Tibial nerve (tissue), 4 donors: Measurements from ENCODE around the gene TBC1D3B. TPM values are rescaled to one million over a fixed set of nuclear protein-coding genes. Genes with fewer than 3 reads are reported as not detected.
"Not testable (repeated sequence)": the region's sequence is repeated elsewhere in the genome, so short reads cannot be mapped to it uniquely, and the experiment has no call there.

Experiments used
- DNase-seq, 2 donors: peaks; one replicate each; pipeline ENCODE4 v3.0.0-alpha.2; 2019; ENCODE audit warnings: low spot score in 2 of 2
- H3K27ac ChIP-seq, 4 donors: fragments of 200-600 bp; sonication (generic) in 3 of 4; one replicate each; pipeline ENCODE4 v1.5.1; 2017 to 2019; ENCODE audit warnings: mild to moderate bottlenecking in 1 of 4
- H3K27me3 ChIP-seq, 2 donors: fragments of 200-600 bp; sonication (generic) in 1 of 2; one replicate each; pipeline versions ENCODE4 v1.5.1 to v1.6.0; 2017 to 2019
- H3K36me3 ChIP-seq, 3 donors: fragments of 200-600 bp; sonication (generic); one replicate each; pipeline ENCODE4 v1.5.1; 2018 to 2019
- H3K4me1 ChIP-seq, 4 donors: fragments of 200-600 bp; sonication (generic) in 3 of 4; one replicate each; pipeline ENCODE4 v1.5.1; 2017 to 2019
- H3K4me3 ChIP-seq, 4 donors: fragments of 200-600 bp; sonication (generic) in 3 of 4; one replicate each; pipeline ENCODE4 v1.5.1; 2017 to 2019; ENCODE audit warnings: mild to moderate bottlenecking in 1 of 4, moderate library complexity in 1 of 4
- H3K9me3 ChIP-seq, 4 donors: fragments of 200-600 bp; sonication (generic) in 3 of 4; one replicate each; pipeline ENCODE4 v1.5.1; 2017 to 2019
- CTCF ChIP-seq, 5 experiments: fragments of 200-600 bp in 3 of 5; fragments of 450-650 bp in 2 of 5; sonication (generic) in 3 of 5; IDR thresholded peaks; one replicate each; pipeline ENCODE4 v1.5.1; 2016 to 2019; ENCODE audit warnings: antibody characterized with exemption in 5 of 5, mild to moderate bottlenecking in 3 of 5, moderate library complexity in 2 of 5
- EP300 ChIP-seq, 2 donors: sonication (generic); formaldehyde crosslinking; IDR thresholded peaks; one replicate each; pipeline ENCODE4 v1.6.1; 2017; ENCODE audit warnings: antibody characterized with exemption in 2 of 2, mild to moderate bottlenecking in 1 of 2
- POLR2A ChIP-seq, 2 donors: fragments of 450-650 bp; IDR thresholded peaks; one replicate each; pipeline ENCODE4 v1.6.1; 2017; ENCODE audit warnings: antibody characterized with exemption in 2 of 2, mild to moderate bottlenecking in 2 of 2, moderate library complexity in 2 of 2
- whole genome bisulfite sequencing, 2 donors: methylation state at CpG; one replicate each; pipeline ENCODE4 v1.1.5; 2018; 5-methylcytosine and 5-hydroxymethylcytosine counted together
- total RNA-seq, 4 donors: library from RNA; depleted of rRNA; stranded (reverse); fragments of >200 nt; gene quantifications; one replicate each; pipeline ENCODE4 v1.1.0, GENCODE V29; 2016

The TBC1D3B gene
- total RNA-seq, 4 donors from 2014 or later: 1.0 to 4.5 TPM; not detected in 2

DNA sequence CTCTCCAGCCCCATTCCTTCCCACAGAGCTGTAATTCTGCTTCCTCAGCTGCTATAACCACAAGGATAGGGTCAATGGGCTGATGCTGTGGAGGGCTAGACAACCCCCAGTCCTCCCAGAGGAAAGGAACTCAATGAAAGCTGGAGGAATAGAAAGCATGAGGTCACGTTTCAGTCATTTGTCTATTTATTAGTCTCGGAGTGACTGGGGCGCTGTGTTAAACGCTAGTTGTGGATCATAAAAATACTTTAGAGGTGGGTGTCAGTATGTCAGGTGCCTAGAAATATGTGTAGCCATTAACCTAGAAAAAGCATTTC, 20.9 kb upstream of the TBC1D3B start:
- 15 to 16% methylated on average over 4 of the region's 4 CpGs for WGBS, 2 donors
- Histone ChIP-seq H3K4me3 (no peak overlapping the region), H3K4me1 (no peaks in the 10 kb centered on the region), H3K9me3 (no peaks in the 10 kb centered on the region), H3K27ac (no peak overlapping the region), H3K36me3 (no peaks in the 10 kb centered on the region), H3K27me3 (no peaks in the 10 kb centered on the region)
- no peak for DNase-seq
- TF ChIP-seq EP300 (IDR thresholded peaks at IDR 0.05): no peak
- TF ChIP-seq POLR2A (IDR thresholded peaks at IDR 0.05): no peak
- TF ChIP-seq CTCF (IDR thresholded peaks at IDR 0.05): no peak

GRCh38 chr17:36196131-36196486, 19.7 kb upstream of the TBC1D3B start:
- TF ChIP-seq CTCF (IDR thresholded peaks at IDR 0.05) (no peak), EP300 (IDR thresholded peaks at IDR 0.05) (no peak), POLR2A (IDR thresholded peaks at IDR 0.05) (no peak)
- Histone ChIP-seq H3K4me1 (no peaks in the 10 kb centered on the region), H3K4me3 (no peak overlapping the region)

GRCh38 chr17:36195434-36196130, 19.1 kb upstream of the TBC1D3B start:
- no peak for DNase-seq
- no peaks in the 10 kb centered on the region for H3K9me3 ChIP-seq
- no peak overlapping the region for H3K4me3 ChIP-seq
- no peaks in the 10 kb centered on the region for H3K36me3 ChIP-seq
- no peak for TF ChIP-seq CTCF (IDR thresholded peaks at IDR 0.05)
- TF ChIP-seq EP300 (IDR thresholded peaks at IDR 0.05): no peak
- H3K27ac ChIP-seq: no peak overlapping the region
- H3K27me3 ChIP-seq: no peaks in the 10 kb centered on the region
- no peaks in the 10 kb centered on the region for H3K4me1 ChIP-seq
- WGBS, 2 donors: 59 to 66% methylated on average over 10 of the region's 10 CpGs

More at GRCh38 chr17:36196131-36196486, 19.7 kb upstream of the TBC1D3B start:
- DNase-seq: no peak
- WGBS, 2 donors: 55 to 60% methylated on average over 3 of the region's 3 CpGs
- Histone ChIP-seq H3K27me3 (no peaks in the 10 kb centered on the region), H3K36me3 (no peaks in the 10 kb centered on the region), H3K27ac (no peak overlapping the region), H3K9me3 (no peaks in the 10 kb centered on the region)

- DNase-seq, H3K9me3 ChIP-seq: not testable (repeated sequence)
- 71 to 80% methylated on average over 6 to 10 of the region's 10 CpGs for WGBS, 2 donors
Observed at GRCh38 chr17:36194832-36195433, 18.5 kb upstream of the TBC1D3B start.

GRCh38 chr17:36194147-36194831, 17.9 kb upstream of the TBC1D3B start:
- H3K27ac ChIP-seq, H3K36me3 ChIP-seq, H3K4me1 ChIP-seq, H3K4me3 ChIP-seq, H3K27me3 ChIP-seq, DNase-seq, H3K9me3 ChIP-seq: not testable (repeated sequence)
- WGBS, 2 donors: 93 to 97% methylated on average over 5 to 6 of the region's 8 CpGs

More at GRCh38 chr17:36194832-36195433, 18.5 kb upstream of the TBC1D3B start:
- not testable (repeated sequence) for H3K4me1 ChIP-seq, H3K27ac ChIP-seq, H3K36me3 ChIP-seq, H3K4me3 ChIP-seq, H3K27me3 ChIP-seq

GRCh38 chr17:36193216-36193775, 16.9 kb upstream of the TBC1D3B start:
- H3K4me3 ChIP-seq: no peak overlapping the region
- TF ChIP-seq EP300 (IDR thresholded peaks at IDR 0.05) (no peak), POLR2A (IDR thresholded peaks at IDR 0.05) (no peak), CTCF (IDR thresholded peaks at IDR 0.05) (no peak)
- H3K36me3 ChIP-seq: no peaks in the 10 kb centered on the region
- DNase-seq: no peak
- no peaks in the 10 kb centered on the region for H3K4me1 ChIP-seq
- WGBS, 2 donors: 42 to 46% methylated on average over 1 of the region's 1 CpG
- H3K9me3 ChIP-seq: no peaks in the 10 kb centered on the region
- no peaks in the 10 kb centered on the region for H3K27me3 ChIP-seq
- no peak overlapping the region for H3K27ac ChIP-seq

- H3K4me1 ChIP-seq, H3K36me3 ChIP-seq, H3K9me3 ChIP-seq, H3K27ac ChIP-seq, H3K27me3 ChIP-seq, DNase-seq, H3K4me3 ChIP-seq: not testable (repeated sequence)
- WGBS, 2 donors: 66 to 67% methylated on average over 9 of the region's 9 CpGs
Observed at GRCh38 chr17:36190549-36191330, 14.3 kb upstream of the TBC1D3B start.

DNA sequence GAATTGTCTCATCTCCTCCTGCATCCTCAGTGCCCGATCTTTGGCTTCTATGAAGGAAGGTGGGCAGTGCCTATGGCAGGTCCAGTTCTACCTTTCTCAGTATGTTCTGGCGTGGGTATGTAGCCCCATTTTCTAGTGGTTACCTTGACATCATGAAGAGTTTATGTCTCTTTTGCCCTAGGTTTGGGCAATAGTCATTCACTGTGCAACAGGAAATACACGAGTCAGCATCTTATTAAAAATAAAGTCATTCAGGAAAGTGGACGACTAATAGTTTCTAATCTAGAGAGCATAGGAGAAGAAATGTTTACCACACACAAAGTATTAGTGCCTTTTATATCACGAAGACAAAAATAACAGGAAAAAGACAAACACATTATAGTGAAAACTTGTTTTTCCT, 13.6 kb upstream of the TBC1D3B start:
- not testable (repeated sequence) for H3K4me3 ChIP-seq, DNase-seq, H3K36me3 ChIP-seq, H3K27ac ChIP-seq, H3K27me3 ChIP-seq, H3K4me1 ChIP-seq, H3K9me3 ChIP-seq
- 46 to 61% methylated on average over 5 of the region's 5 CpGs for WGBS, 2 donors
